ENCODE measurements around the gene NEU2.

Gene NEU2

DNA sequence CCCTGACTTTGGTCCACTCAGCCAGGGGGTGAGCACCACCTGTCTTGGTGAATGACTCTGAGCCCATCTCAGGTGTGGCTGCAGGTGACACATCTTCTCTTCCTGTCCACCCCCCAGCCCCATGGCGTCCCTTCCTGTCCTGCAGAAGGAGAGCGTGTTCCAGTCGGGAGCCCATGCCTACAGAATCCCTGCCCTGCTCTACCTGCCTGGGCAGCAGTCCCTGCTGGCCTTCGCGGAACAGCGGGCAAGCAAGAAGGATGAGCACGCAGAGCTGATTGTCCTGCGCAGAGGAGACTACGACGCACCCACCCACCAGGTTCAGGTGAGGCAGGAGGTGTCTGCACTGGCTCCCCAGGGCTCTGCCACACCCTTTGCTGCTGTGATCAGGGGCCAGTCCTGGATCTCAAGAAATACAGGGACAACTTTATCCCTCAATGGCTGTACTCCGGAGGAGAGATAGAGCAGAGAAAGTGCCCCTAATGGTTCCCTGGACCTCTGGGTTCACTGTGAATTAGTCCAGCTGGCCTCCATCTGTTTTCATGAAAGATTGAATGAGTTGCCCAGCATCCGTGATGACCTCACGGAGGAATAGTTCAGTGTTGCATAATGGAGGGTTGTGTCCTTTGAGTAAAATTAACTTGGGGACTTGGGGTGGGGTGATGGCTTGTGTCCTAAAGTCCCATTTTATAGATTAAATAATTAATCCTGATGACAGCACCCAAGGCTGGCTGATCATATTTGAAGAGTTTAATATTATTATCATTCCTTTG lies at the start of gene NEU2:
Gene NEU2, plus strand, starts transcription at position 122 of the 770 bp plus-strand sequence. Its CDS starts 0 bp downstream, at position 122.
- DNase-seq (ENCODE audit: low read depth in 1 of 2, low spot score in 1 of 2): no peak

DNA sequence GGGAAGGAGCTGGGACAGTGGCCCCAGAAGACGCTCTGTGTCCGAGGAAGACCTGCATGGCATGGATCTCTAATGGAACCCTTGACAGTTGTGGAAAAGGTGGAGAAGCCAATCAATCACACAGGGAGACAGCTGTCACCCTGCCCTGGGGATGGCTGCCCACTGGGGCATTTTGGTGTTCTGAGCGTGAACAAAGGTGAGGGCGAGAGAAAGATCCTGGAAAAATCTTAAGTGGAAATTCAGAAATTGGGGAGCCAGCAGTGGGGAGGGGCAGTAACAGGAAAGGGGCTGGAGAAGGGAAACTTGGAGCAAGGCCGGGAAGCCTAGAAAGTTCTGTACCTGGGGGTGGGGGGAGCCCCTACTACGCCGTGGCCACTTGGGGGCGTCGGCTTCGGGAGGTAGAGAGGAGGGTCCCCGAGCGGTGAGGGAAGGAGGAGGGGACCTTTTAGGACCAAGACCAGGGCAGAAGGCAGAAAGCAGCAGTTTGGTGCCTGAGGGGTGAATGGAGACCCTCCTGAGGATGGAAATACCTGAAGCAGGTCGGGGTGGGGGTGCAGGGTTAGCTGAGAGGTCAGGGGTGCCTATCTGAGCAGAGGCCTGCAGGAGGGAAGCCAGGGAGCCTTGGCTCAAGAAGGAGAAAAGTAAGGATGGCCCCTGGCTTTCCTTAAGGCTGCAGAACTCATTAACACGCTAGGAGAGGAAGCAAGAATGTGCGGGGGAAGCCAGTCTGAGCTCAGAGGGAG lies 49.4 kb upstream of the NEU2 start:
- DNase-seq (ENCODE audit: low read depth in 1 of 2, low spot score in 1 of 2): no peak

DNA sequence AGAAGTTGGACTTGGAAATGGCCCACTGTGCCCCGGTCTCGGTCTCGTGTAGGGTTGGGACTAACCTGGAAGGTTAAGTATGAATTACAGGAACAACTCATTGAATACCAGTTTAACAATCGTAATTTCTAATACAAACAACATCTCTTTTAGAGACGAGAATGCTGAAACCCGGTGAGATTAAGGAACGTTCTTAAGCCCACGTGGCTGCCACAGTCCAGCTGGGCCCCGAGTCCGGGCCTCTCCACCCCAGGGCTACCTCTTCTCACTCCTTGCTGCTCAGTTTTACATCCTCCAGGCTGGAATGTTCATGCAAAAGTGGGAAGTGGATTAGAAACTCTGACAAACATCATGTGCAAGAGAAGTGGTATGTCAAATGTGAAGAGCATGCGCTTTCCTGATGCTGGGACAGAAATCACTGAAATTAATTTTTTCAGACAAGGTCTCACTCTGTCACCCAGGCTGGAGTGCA lies 48.8 kb upstream of the NEU2 start:
- no peak for DNase-seq (ENCODE audit: low read depth in 1 of 2, low spot score in 1 of 2)

DNA sequence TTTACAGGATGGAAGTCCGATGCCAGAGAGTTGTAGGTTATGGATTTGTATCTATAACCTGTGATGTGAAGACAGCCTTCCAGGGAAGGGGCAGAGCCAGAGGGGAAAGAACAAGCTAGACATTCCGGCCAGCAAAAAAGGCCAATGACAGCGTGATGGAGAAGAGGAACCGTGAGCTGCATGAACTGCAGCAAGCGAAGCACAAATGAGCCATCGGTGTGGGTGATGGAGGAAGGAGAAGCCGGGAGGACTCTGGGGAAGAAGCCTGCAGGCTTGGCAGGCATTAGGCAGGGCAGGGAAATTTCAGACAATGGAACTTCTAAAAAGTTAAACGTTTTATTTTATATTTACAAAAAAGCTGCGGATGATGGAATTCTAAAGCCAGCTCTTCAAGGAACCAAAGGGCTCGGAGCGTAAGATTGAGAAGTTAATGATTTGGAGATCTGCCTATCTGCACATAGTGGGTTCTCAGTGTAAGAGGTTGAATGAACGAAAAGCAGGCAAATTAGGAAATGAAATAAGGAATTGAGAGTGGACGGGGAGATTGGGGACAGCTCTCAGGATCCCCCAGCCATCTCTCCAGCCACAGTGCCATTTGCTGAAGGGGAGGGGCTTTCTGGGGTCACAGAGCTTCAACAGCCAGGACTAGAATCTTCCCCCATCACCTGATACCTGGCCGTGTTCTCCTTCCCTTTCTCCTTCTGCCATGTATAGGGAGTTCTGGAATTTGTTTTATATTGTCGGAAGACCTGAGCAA lies 47.8 kb upstream of the NEU2 start:
- no peak for DNase-seq (ENCODE audit: low read depth in 1 of 2, low spot score in 1 of 2)

DNA sequence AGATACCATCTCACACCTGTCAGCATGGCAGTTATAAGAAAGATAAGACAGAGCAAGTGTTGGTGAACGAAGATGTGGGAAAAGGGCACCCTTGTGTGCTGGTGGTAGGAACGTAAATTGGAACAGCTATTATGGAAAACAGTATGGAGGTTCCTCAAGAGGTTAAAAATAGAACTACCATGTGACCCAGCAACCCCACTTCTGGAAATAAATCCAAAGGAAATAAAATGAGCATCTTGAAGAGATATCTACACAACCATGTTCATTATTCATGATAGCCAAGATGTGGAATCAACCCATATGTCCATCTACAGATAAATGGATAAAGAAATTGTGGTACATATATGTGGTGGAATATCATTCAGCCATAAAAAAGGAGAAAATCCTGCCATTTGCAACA lies 46.3 kb upstream of the NEU2 start:
- DNase-seq (ENCODE audit: low read depth in 1 of 2, low spot score in 1 of 2): no peak

DNA sequence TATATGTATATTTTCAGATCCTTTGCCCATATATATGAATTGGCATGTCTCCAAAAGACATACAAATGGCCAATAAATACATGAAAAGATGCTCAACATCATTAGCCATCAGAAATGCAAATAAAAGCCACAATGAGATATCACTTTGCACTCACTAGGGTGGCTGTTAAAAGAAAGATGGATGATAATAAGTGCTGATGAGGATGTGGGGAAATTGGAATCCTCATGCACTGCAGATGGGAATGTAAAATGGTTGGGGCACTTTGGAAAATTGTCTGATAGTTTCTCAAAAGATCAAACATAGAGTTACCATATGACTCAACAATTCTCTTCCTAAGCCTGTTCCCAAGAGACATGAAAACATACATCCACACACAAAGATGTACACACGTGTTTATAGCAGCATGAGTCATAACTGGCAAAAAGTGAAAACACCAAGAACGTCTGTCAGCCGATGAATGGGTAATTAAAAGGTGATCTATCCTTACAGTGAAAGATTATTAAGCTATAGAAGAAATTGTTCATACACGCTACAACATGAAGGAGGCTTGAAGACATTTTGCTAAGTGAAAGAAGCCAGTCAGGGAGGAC lies 39.1 kb upstream of the NEU2 start:
- no peak for DNase-seq (ENCODE audit: low read depth in 1 of 2, low spot score in 1 of 2)

DNA sequence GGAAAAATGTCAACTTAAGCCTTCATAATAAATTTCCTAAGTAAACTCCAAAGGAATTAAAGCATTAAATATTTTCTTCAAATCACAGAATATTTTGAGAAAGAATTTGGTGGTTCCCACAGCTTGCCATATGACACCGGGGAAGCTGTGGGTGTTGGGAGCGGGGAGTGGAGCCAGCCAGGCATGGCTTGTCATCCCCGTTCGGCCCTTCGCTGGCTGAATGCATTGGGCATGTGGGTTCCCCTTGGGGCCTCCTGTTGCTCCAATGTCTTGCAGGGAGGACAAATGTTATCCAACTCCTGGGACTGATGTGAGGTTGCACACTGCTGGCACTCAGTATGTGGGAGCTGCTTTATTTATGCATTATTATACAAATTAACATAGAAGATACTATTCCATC lies 38.0 kb upstream of the NEU2 start:
- no peak for DNase-seq (ENCODE audit: low read depth in 1 of 2, low spot score in 1 of 2)

DNA sequence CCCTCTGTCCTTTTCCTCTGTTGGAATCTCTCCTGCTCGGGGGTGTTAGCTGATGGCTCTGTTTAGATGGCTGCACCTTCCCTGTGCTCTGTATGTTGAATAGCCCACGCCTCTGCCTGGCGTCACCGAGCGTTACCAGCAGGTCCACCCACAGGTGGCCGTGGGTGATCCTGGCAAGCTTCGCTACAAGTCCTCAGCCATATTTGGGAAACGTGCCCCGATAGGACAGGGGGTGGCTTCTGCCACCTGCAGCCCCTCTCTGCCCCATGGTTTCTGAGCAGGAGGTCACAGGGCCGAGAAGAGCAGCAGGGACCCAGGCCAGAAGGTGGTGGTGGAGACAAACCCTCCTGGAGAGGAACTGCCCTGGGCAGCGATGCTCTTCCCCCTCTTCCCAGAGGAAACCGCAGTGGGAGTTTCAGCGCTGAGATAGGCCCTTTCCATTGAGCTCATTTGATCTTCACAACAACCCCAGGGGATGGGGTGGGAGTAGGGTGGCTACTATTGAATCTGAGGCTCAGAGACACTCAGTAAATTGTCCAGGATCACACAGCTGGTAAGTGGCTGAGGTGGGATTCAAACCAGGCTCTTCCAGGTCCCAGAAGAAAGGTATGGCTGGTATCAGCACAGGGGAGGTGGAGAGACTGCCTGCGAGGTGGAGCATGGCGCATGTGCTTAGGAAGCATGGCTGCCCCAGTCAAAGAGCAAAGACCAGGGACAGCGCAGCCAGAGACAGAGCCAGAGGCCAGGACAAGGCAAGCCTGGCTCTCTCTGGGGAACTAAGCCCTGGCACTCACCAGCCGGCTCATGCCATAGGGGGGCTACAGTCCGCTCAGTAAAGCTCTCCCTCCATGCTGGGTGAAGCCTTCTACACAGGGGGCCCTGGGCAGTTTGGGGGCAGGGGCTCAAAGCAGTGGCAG lies 34.5 kb upstream of the NEU2 start:
- DNase-seq (ENCODE audit: low read depth in 1 of 2, low spot score in 1 of 2): no peak

DNA sequence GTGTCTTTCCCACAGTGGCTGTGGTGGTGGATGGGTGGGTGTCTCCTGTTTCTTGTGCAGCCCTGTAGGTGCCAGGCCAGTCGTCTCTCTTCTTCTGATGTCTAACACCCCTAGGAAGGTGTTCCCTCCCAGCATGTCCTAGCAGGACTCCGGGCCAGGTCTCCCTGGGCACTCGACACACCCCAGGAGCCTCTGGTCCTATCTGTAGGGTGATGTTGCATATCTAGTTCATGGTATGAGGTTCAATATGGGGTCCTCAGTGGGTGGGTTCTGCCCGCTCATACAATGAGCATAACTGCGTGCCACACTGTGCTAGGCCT lies 33.8 kb upstream of the NEU2 start:
- no peak for DNase-seq (ENCODE audit: low read depth in 1 of 2, low spot score in 1 of 2)

DNA sequence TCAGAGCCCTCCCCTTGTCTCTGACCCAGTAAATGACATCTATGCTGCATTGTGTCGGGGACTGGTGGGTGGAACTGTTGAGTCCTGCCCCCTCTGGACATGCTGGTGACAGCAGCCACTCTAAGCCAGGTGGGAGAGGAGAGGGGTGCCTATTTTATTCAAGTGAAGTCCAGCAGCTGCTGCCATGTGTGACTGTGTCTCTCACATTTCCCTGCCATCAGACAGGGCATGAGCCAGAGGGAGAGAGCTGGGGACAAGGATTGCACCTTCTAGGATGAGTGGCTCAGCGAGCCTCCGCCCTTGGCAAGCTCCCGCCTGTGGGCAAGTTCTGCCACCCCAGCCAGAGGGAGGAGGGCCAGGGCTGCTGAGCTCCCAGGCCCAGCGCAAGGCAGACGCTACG lies 33.1 kb upstream of the NEU2 start:
- no peak for DNase-seq (ENCODE audit: low read depth in 1 of 2, low spot score in 1 of 2)

DNA sequence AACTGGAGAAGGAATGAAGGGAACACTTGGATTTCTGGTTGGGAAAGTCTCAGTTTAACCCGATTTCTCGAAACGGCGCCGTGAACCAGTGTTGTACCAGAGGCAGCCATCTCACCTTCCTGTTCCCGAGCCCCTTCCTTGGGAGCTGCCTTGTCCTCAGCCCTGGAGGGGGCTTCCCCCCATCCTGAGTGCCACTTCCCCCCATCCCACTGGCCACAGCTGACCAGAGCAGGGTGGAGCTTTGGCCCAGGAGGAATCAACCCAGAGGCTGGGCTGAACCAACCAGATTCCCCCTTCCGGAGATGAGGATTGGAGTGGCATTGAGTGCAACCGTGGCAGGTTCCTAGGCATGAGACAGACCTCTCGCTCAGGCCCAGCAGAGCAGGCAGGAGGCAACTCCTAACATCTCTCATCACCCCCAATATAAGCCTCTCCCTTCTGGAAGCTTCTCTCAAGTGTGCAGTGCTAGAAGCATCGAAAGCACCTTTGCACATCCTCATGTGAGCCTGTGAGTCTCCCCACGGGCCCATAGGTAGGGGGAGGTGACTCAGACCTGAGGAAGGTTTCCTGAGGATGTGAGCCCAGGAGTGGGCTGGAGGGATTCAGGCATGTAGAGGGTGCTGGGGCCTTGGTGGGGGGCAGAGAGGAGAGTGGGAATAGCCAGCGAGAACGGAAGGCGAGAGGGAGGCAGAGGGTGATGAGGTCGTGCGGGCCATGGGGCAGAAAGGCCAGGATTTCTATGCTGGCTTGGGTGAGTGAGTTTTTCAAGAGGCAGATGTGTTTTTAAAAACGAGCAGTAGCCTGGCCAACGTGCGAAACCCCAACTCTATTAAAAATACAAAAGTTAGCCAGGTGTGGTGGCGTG lies 31.4 kb upstream of the NEU2 start:
- no peak for DNase-seq (ENCODE audit: low read depth in 1 of 2, low spot score in 1 of 2)

DNA sequence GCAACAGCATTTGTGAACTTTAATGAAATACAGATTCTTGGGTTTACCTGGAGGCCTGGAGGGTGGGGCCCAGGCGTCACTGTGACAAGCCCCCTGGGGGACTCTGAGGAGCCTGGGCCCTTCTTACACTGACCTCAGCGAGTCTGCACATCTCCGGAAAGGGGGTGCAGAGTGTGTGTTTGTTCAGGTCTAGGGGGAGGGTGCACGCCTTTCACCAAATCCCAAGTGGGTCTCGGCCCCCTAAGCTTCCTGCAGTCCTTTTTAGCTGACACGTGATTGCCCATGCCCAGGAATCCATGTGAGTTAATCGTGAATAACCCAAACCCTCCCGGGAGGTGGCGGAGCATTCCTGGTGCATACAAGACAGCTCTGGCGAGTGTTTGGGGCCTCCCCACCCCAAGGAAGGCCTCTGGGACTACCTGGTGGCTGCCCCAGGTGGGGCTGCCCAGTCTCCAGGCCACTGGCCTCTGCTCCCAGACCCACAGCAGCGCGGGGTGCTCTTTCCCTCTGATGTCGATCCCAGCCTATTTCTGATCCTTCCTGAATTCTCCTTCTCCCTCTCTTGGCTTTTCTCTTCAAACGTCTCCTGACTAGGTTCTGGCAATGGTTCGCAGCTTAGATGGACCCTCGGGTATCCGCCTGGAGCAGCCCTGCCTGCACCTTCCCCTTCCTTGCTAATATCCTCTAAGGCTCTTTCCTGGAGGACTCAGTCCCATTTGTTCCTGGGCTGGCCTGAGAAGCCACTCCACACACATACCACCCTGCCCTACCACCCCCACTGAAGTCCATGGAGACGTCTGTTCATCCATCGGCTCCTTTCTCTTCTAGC lies 29.4 kb upstream of the NEU2 start:
- no peak for DNase-seq (ENCODE audit: low read depth in 1 of 2, low spot score in 1 of 2)

DNA sequence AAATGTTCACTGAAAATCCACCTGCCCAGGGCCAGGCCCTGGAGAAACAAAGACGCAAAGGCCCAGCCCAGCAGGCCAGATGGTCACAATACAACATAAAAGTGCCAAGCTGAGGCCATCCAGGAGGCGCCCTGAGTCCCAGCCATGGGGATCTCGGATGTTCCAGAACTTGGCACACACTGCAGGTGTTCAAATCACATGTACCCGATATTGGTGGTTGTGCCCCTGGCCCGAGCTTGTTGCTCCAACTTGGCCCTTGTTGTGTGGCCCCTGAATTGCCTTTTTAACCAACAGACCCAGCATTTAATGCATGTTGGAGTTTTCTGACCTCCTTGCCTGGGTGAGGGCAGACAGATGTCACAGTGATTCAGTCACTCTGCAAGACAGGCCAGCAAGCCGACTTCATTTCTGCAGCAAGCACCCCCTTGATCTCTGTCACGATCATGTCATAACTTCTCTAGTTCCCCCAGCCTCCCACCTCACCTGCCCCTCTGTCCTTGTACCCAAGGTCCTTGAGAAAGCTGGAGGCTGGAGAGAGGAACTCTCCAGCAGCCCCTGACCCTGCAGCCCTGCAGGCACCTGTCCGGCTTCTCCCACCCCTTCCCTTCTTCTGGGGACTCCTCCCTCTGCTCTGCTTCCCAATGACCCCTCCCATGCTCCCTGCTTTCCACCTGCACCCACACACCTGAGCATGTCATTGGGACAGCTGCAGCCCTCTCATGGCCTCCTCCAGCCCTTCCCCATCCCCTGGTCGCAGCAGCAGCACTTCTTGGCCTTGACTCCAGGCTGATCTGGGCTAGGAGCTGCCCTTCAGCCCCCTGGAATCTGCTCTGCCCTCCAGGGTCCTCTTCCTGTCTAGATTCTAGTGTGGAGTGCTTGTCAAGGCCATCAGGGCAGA lies 28.6 kb upstream of the NEU2 start:
- DNase-seq (ENCODE audit: low read depth in 1 of 2, low spot score in 1 of 2): no peak

DNA sequence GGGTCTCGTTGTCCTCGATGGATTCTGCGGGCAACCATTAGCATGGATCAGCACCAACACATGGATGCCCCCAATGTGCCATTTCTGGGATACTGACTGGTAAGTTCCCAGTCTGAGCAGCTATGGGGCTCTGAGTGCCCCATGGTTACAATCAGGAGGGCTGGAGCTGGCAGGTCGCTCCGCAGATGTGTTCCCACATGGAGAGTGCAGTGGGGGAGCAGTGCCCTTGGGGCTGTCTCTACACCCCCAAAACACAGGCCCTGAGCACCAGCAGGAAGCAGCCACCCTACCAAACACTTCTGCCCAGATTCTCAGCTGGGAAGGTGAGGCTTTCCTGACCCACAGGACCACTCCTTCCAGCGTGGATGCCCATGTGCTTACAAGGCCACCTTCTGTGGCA lies 27.4 kb upstream of the NEU2 start:
- DNase-seq (ENCODE audit: low read depth in 1 of 2, low spot score in 1 of 2): no peak

DNA sequence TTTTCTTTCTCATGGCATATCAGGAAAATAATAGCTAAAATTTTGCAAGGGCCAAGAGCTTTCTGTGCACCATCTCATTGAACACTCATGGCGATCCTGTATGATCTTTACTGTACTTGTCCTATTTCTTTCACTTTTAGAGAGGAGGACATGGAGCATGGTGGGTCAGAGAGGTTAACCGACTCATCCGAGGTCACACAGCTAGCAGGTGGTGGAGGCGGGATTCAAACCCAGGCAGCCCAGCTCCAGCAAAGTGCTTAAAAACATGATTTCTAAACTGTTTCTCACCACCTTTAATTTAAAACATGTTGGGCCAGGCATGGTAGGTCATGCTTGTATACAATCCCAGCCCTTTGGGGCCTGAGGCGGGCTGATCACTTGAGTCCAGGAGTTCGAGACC lies 25.8 kb upstream of the NEU2 start:
- no peak for DNase-seq (ENCODE audit: low read depth in 1 of 2, low spot score in 1 of 2)

DNA sequence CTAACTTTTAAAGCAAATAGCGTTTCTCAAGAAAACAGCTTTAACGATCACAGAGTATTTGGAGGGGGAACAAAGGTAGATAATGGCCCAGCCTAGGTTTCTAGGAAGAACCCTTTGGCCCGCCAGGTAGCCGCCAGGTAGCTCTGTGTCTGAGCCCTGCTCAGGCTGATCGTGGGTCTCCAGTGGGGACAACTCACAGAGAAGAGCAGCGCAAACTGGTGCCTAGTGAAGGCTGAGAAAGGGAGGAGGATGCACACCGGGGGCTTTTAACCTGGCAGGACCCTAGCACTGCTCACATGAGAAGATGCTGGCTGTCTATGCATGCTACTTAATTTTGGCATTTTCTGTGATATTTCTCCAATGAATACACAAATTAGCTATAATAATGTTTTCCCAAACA lies 25.2 kb upstream of the NEU2 start:
- DNase-seq (ENCODE audit: low read depth in 1 of 2, low spot score in 1 of 2): no peak

DNA sequence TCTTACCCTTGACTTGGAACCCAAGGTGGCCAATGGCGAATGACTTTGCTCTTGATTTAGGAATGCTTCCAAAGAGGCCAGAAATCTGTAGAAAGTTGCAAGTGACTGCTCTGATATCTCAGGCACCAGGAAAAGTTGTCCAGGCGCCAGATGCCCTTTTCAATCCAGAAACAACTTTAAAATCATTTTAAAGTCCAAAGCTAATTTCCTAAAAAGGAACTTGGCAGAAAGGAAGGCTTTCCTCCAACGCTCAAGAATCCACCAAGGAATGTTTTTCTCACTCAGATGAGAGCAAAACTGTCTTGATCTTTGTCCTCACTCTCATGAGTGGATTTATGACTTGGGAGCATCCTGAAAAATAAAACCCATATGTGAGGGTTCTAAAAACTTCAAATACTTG lies 24.7 kb upstream of the NEU2 start:
- DNase-seq (ENCODE audit: low read depth in 1 of 2, low spot score in 1 of 2): no peak

DNA sequence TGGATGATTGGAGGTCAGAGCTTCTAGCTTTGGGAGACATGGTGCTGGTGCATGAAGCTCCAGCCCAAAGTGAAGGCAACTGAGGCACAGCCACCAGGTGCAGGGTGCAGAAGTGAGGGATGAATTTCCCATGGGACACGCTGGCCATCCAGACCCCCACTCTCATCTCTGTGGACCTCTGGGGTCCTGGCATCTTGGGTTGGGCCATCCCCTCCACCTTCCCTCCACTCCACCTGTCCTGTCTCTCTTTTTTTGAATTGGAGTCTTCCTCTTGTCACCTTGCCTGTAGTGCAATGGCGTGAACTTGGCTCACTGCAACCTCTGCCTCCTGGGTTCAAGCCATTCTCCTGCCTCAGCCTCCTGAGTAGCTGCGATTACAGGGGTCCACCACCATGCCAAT lies 22.8 kb upstream of the NEU2 start:
- DNase-seq (ENCODE audit: low read depth in 1 of 2, low spot score in 1 of 2): no peak
